Epithelial cell of proximal tubule (primary cell): ENCODE measurements around the gene KRTAP4-16. TPM values are rescaled to one million over a fixed set of nuclear protein-coding genes. Genes with fewer than 3 reads are reported as not detected.
"Not testable (repeated sequence)": the region's sequence is repeated elsewhere in the genome, so short reads cannot be mapped to it uniquely, and the experiment has no call there.

Experiments used
- DNase-seq: peaks from one replicate; pipeline ENCODE4 v3.0.0-alpha.2; 2011; ENCODE audit warnings: low read depth
- H3K4me3 ChIP-seq: 2 replicates; pipeline ENCODE4 v1.5.1; 2011; ENCODE audit warnings: low read depth, mild to moderate bottlenecking, low read length
- total RNA-seq: library from RNA; depleted of rRNA; stranded (reverse); fragments of >200 nt; gene quantifications from 2 replicates; pipeline ENCODE4 v1.2.3, GENCODE V29; 2015
- TF ChIP-seq, protein P1 (sequence below): conservative IDR thresholded peaks from 2 replicates; pipeline ENCODE4 v1.5.1; 2012; ENCODE audit warnings: low read depth, mild to moderate bottlenecking, low read length

The KRTAP4-16 gene
- total RNA-seq, 1 donor from 2014 or later, result not detected

DNA sequence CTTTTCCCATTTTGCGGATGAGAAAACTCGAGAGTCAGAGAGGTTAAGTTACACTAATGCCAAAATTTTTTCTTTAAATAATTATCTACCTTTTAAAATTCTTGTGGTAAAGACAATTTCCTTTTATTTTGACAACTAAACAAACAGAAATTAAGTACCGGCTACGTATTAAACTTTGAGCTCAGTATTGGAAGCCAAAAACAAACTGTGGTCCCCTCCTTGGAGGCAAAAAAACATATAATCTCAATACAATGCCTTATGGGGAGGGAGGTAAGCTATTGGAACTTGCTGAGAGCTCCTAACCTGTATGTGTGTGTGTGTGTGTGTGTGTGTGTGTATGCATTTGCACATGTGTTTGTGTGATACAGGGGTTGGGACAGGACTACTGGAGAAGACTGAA is 38.6 kb downstream of the KRTAP4-16 start:
- no peak for DNase-seq
- H3K4me3 ChIP-seq, result no peak overlapping the region
- TF ChIP-seq, protein P1, sequence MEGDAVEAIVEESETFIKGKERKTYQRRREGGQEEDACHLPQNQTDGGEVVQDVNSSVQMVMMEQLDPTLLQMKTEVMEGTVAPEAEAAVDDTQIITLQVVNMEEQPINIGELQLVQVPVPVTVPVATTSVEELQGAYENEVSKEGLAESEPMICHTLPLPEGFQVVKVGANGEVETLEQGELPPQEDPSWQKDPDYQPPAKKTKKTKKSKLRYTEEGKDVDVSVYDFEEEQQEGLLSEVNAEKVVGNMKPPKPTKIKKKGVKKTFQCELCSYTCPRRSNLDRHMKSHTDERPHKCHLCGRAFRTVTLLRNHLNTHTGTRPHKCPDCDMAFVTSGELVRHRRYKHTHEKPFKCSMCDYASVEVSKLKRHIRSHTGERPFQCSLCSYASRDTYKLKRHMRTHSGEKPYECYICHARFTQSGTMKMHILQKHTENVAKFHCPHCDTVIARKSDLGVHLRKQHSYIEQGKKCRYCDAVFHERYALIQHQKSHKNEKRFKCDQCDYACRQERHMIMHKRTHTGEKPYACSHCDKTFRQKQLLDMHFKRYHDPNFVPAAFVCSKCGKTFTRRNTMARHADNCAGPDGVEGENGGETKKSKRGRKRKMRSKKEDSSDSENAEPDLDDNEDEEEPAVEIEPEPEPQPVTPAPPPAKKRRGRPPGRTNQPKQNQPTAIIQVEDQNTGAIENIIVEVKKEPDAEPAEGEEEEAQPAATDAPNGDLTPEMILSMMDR, result no peak

DNA sequence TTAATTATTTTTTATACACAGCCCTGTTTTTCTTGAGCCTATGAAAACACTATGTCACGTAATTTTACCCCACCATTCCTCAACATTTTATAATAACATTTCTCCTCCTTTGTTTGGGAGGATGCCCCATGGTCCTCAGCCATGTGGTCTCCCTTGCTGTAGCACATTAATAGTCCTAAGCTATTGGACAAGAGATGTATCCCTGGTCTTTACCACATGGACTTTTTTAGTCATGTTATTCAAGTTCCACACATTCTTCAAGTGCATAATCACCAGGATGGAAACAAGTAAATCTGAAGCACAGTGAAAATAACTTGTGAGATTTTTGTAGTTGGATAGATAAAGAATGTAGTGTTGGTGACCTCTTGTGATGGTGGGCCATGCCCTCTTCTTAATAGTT is 40.0 kb downstream of the KRTAP4-16 start:
- H3K4me3 ChIP-seq, result no peak overlapping the region
- peak; percentile 92 for DNase-seq
- TF ChIP-seq, protein P1, result no peak

DNA sequence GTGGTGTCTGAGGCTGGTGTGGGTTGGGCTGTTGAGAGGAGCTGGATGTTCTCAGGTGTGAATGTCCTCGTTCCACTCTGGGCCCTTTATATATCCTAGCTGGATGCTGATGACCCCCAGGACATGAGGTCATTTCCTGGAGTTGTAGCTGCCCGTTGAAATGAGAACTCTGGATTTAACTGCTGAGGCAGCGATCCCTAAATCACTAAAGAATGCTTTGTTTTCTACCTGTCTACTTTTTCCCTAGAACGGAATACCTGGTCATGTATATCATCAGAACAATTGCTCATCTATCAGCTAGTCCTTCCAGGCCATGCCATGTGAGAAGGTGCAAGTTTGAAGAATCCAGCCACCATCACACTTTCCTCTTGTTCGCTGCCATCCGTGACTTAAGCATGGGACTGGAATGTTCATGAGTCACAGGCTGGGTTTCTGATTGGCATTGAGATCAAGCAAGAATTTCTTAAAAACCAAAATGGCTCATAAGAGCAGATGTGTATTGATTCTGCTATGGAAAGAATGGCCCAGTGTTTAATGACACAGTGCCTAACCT is 41.9 kb downstream of the KRTAP4-16 start, which contains the start of gene KRTAP2-3:
Gene KRTAP2-3 (minus strand): TSS at position 63 of the 553 bp plus-strand sequence. CDS start 64 bp downstream, outside the sequence.
- DNase-seq, result peak; percentile 98
- H3K4me3 ChIP-seq, result no peak within 1 kb of the TSS
- TF ChIP-seq, protein P1, result no peak

DNA sequence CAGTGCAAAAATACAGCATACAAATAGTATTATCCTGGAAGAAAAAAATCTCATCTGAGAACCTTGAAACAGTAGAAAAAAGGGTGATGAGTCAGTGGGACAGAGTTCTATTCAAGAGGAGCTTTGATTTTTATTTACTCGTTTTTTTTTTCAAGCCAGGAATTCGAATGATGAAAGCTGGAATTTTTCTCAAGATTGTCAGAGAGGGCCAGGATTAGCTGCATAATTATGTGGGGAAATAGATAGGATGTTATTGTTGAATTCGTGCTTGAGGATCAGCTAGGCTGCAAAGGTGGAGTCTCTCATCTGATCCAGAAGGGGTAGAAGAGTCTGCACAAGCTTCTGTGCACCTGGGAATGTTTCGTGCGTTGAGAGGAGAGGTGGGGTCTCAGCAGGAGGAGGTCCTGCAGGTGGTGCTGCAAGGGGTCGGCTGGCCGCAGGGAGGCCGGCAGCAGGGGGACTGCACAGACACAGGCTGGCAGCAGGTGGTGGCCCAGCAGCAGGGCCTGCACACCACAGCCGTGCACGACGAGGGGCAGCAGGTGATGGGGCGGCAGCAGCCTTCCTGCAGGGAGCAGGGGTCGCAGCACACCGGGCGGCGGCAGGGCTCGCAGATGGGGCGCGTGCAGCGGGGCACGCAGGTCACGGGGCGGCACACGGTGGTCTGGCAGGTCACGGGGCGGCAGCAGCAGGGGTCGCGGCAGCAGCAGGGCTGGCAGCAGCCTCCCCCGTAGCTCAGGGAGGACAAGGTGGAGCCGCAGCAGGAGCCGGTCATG is 42.5 kb downstream of the KRTAP4-16 start:
- not testable (repeated sequence) for H3K4me3 ChIP-seq
- DNase-seq, result peak; percentile 59

DNA sequence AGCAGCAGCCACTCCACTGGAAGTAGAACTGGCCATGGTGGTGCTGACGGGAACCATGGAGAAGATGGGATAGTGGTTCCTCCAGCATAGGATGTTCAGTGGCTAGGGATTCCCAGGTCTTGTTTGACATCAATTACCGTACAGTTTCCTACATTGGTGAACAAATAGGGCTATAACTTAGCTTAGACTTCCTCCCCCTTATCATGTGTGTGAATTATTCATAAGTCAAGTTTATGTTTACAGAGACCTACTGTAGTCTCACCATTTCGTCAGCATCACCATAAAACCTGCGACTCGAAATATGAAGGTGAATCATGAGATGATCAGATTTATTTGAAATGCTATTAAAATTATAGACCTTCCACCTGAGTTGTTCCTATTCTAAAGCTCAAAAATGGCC is 43.3 kb downstream of the KRTAP4-16 start:
- TF ChIP-seq, protein P1, result no peak
- DNase-seq, result no peak
- H3K4me3 ChIP-seq, result no peak overlapping the region

DNA sequence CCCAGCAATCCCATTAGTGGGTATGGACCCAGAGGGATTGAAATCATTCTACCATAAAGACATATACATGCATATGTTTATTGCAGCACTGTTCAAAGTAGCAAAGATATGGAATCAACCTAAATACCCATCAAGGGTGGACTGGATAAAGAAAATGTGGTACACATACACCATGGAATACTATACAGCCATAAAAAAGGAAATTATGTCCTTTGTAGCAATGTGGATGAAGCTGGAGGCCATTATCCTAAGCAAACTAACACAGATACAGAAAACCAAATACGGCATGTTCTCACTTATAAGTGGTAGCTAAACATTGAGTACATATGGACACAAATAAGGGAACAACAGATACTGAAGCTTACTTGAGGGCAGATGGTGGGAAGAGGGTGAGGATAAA is 44.5 kb downstream of the KRTAP4-16 start:
- TF ChIP-seq, protein P1, result no peak
- no peak overlapping the region for H3K4me3 ChIP-seq
- DNase-seq, result no peak

DNA sequence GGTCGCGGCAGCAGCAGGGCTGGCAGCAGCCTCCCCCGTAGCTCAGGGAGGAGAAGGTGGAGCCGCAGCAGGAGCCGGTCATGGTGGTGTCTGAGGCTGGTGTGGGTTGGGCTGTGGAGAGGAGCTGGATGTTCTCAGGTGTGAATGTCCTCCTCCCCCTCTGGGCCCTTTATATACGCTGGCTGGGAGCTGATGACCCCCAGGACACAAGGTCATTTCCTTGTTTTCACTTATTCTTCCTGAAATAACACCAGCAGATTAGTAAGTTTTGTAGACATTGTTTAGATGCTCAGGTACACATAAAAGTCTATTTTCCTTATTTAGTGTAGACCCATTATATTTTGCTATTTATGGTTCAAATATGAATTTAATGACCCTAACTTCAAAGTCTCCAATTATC is 46.9 kb downstream of the KRTAP4-16 start, which contains the start of gene KRTAP2-2:
Gene KRTAP2-2 (minus strand): TSS at position 101 of the 400 bp plus-strand sequence. CDS start 19 bp downstream, at position 82.
- not testable (repeated sequence) for H3K4me3 ChIP-seq, DNase-seq

DNA sequence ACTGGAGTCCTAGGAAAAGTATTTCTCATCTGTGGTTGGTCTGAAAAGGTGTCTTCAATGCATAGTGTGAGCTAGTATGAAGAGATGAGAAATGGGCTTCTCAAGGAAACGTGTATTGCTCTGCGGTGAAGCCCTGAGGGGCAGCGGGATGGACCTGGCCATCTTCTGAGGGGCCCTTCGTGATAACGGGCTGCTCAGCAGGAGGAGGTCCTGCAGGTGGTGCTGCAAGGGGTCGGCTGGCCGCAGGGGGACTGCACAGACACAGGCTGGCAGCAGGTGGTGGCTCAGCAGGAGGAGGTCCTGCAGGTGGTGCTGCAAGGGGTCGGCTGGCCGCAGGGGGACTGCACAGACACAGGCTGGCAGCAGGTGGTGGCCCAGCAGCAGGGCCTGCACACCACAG is 47.5 kb downstream of the KRTAP4-16 start:
- not testable (repeated sequence) for DNase-seq, H3K4me3 ChIP-seq
